Fibroblast of lung (primary cell): ENCODE results near the gene SBF2.

Experiments
- CTCF ChIP-seq, 2 donors: IDR thresholded peaks in 1 of 2; conservative IDR thresholded peaks in 1 of 2; 1 replicate in 1 of 2; 2 replicates in 1 of 2; pipeline ENCODE4 v1.5.1; 2011 to 2012; ENCODE audit warnings: low read length in 2 of 2, control low read depth in 1 of 2, inconsistent platforms in 1 of 2, low read depth in 1 of 2, mild to moderate bottlenecking in 1 of 2
- EZH2 ChIP-seq: IDR thresholded peaks from 2 replicates; pipeline ENCODE4 v1.5.1; 2012; ENCODE audit warnings: low read length, control low read depth, mild to moderate bottlenecking; ENCODE audit errors: missing control alignments

- TF ChIP-seq CTCF (conservative IDR thresholded peaks at IDR 0.05 in 1 of 2, IDR thresholded peaks at IDR 0.05 in 1 of 2; ENCODE audit: low read depth in 1 of 2, low read length in 2 of 2) (no peak), EZH2 (no peak)
Measured at GRCh38 chr11:9982127-9982795, 311.8 kb downstream of the SBF2 start.
